ENCODE measurements around the gene AGTRAP. TPM values are rescaled to one million over a fixed set of nuclear protein-coding genes. Genes with fewer than 3 reads are reported as not detected.

The AGTRAP gene
- total and polyA plus RNA-seq, 2 of the 8 experiments (the other 6 are each of a cell fraction or from before 2014, with no cell fraction given), result 69.7 to 192 TPM

- TF ChIP-seq SIN3A (conservative IDR thresholded peaks at IDR 0.05 in 1 of 2, IDR thresholded peaks at IDR 0.05 in 1 of 2; ENCODE audit: low read depth in 1 of 2, low read length in 2 of 2) (no peak), RFX5 (IDR thresholded peaks at IDR 0.05; ENCODE audit: borderline replicate concordance, low read depth, low read length) (no peak), MAX (IDR thresholded peaks at IDR 0.05) (no peak), PHF8 (conservative IDR thresholded peaks at IDR 0.05; ENCODE audit: low read depth, low read length) (no peak), SUZ12 (IDR thresholded peaks at IDR 0.05; ENCODE audit: low read length) (no peak), CBX5 (IDR thresholded peaks at IDR 0.05; ENCODE audit: low read depth, low read length) (no peak)
These were observed 32.2 kb downstream of the AGTRAP start (continued) for GRCh38 chr1:11767922-11768704.

Data from H1 (cell line).